ENCODE results near the gene LRRC10. TPM values are rescaled to one million over a fixed set of nuclear protein-coding genes. Genes with fewer than 3 reads are reported as not detected.

Gene LRRC10
- total and polyA plus RNA-seq, 2 donors (not counting 3 experiments of a cell fraction or from before 2014, with no cell fraction given): not detected

DNA sequence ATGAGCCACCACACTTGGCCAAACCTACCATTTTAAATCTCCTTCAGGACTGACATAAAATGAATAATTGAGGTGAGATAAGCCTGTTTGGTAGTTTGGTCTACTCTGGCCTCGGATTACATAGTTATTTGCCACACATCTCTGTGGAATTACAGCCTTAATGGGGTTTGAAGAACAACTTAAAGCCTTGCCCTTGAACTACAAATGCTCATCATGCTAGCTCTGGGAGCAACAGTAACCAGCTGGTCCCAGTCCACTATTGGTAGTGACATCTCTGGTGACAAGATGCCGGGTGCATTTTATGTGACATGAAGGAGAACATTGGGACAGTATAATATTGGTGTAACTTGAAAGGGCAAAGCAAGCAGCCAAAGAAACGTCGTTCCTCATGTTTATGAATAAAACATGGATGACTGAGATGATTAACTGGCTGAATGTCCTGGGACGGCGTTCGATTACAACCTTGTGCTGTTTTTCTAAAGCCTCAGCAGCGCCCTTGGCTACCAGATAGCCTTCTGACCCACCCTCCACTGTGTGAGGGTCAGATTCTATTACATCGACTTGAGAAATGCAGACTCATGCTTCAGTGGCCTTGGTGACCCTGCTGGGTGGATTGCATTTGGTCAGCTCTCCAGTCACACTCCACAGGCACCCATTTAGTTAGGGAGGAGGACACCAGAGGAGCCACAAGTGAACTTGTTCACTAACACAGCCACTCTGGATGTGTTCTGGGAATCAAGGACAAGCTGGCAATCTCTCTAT, 46.9 kb upstream of the LRRC10 start:
- H2AFZ ChIP-seq (ENCODE audit: low read depth, low read length): no peak overlapping the region
- H3K4me3 ChIP-seq (replicated peaks in 1 of 3; ENCODE audit: insufficient read depth in 1 of 3, low read depth in 1 of 3, low read length in 3 of 3): no peak overlapping the region
- H3K4me1 ChIP-seq (ENCODE audit: control insufficient read depth, extremely low read depth, insufficient read depth, low read length): no peaks in the 10 kb centered on the region
- POLR2A ChIA-PET: no interaction called here
- BruUV-seq (replicated peaks): no TSS peak
- H3K9me1 ChIP-seq (replicated peaks; ENCODE audit: control insufficient read depth, extremely low read depth, insufficient read depth, low read length): no peaks in the 10 kb centered on the region
- no peaks in the 10 kb centered on the region for H4K20me1 ChIP-seq (replicated peaks; ENCODE audit: control insufficient read depth, extremely low read depth, insufficient read depth, low read length)
- H3K79me2 ChIP-seq (ENCODE audit: control insufficient read depth, insufficient read depth, low read length): no peaks in the 10 kb centered on the region
- DNase-seq (ENCODE audit: low read depth, low spot score) (no peak), FAIRE-seq (no peak)
- CTCF ChIA-PET: interaction anchor here (1.6 kb wide), 1 partner anchor 11 kb away, joined by 4 read pairs; no protein-coding TSS in a partner anchor
- intact Hi-C loops (cut with micrococcal nuclease): no loop called here
- H3K27ac ChIP-seq (ENCODE audit: insufficient read depth, low read depth, low read length): no peak overlapping the region
- no peaks in the 10 kb centered on the region for H3K9me3 ChIP-seq (replicated peaks; ENCODE audit: control insufficient read depth, insufficient read depth, low read length)
- H3K9ac ChIP-seq (replicated peaks; ENCODE audit: extremely low read depth, insufficient read depth, low read length): no peak overlapping the region
- H3K36me3 ChIP-seq (ENCODE audit: control insufficient read depth in 2 of 2, extremely low read depth in 1 of 2, insufficient read depth in 2 of 2, low read length in 2 of 2): no peaks in the 10 kb centered on the region
- no peak for TF ChIP-seq EZH2 (IDR thresholded peaks at IDR 0.05; ENCODE audit: borderline replicate concordance, low read depth, low read length, severe bottlenecking)
- no peak for TF ChIP-seq JUN (IDR thresholded peaks at IDR 0.05; ENCODE audit: borderline replicate concordance, insufficient read depth, insufficient read length, low read depth)
- no peak for TF ChIP-seq CTCF (IDR thresholded peaks at IDR 0.05; ENCODE audit: extremely low read depth in 1 of 2, insufficient read depth in 1 of 2, low read depth in 1 of 2, low read length in 2 of 2)
- no peak for TF ChIP-seq GATA2 (IDR thresholded peaks at IDR 0.05; ENCODE audit: insufficient read depth, insufficient read length, low read depth, low read length)
- TF ChIP-seq, protein P1, sequence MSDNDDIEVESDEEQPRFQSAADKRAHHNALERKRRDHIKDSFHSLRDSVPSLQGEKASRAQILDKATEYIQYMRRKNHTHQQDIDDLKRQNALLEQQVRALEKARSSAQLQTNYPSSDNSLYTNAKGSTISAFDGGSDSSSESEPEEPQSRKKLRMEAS (IDR thresholded peaks at IDR 0.05; ENCODE audit: insufficient read depth, insufficient read length): no peak
- no peak for TF ChIP-seq POLR2A (IDR thresholded peaks at IDR 0.05; ENCODE audit: low read depth, low read length)
- TF ChIP-seq POLR2AphosphoS5 (IDR thresholded peaks at IDR 0.05; ENCODE audit: insufficient read depth, low read depth, low read length): no peak
- TF ChIP-seq FOS (IDR thresholded peaks at IDR 0.05; ENCODE audit: borderline replicate concordance, insufficient read depth, low read length): no peak
- no peak for TF ChIP-seq MYC (IDR thresholded peaks at IDR 0.05; ENCODE audit: low read depth, low read length)
- no peak overlapping the region for H3K4me2 ChIP-seq (ENCODE audit: insufficient read depth, low read length)
- peaks cover 2 to 7% of the 10 kb centered on the region in 2 experiments for H3K27me3 ChIP-seq (ENCODE audit: control insufficient read depth in 2 of 2, insufficient read depth in 2 of 2, low read length in 2 of 2)
- dilution Hi-C loops (cut with MboI; ENCODE audit: extremely low pct_ligation_motif_present, low sequenced_read_pairs): no loop called here

Measured in endothelial cell of umbilical vein (primary cell).